Measurements from ENCODE around the gene GPSM1.

GRCh38 chr9:136323371-136323789 lies 4.0 kb upstream of the GPSM1 start:
- TF ChIP-seq, protein P1, sequence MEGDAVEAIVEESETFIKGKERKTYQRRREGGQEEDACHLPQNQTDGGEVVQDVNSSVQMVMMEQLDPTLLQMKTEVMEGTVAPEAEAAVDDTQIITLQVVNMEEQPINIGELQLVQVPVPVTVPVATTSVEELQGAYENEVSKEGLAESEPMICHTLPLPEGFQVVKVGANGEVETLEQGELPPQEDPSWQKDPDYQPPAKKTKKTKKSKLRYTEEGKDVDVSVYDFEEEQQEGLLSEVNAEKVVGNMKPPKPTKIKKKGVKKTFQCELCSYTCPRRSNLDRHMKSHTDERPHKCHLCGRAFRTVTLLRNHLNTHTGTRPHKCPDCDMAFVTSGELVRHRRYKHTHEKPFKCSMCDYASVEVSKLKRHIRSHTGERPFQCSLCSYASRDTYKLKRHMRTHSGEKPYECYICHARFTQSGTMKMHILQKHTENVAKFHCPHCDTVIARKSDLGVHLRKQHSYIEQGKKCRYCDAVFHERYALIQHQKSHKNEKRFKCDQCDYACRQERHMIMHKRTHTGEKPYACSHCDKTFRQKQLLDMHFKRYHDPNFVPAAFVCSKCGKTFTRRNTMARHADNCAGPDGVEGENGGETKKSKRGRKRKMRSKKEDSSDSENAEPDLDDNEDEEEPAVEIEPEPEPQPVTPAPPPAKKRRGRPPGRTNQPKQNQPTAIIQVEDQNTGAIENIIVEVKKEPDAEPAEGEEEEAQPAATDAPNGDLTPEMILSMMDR (IDR thresholded peaks at IDR 0.05), result no peak
- TF ChIP-seq POLR2A (IDR thresholded peaks at IDR 0.05), result no peak
